Measurements from ENCODE around the gene URB1.

GRCh38 chr21:32309906-32310460, 82.8 kb downstream of the URB1 start:
- no peak for TF ChIP-seq CTCF (IDR thresholded peaks at IDR 0.05)
- TF ChIP-seq POLR2A (IDR thresholded peaks at IDR 0.05), result no peak
- TF ChIP-seq EP300 (IDR thresholded peaks at IDR 0.05), result no peak
